BE2C (cell line): ENCODE measurements around the gene ZER1.
"Not testable (repeated sequence)": the region's sequence is repeated elsewhere in the genome, so short reads cannot be mapped to it uniquely, and the experiment has no call there.

Experiments
- DNase-seq: peaks from one replicate; pipeline ENCODE4 v3.0.0-alpha.2; 2020
- H3K27me3 ChIP-seq: fragments of 250-450 bp; sonication (Bioruptor Pico); 2 replicates; pipeline ENCODE4 v1.5.1; 2020; ENCODE audit warnings: mild to moderate bottlenecking
- H3K36me3 ChIP-seq: fragments of 250-450 bp; sonication (Bioruptor Pico); 2 replicates; pipeline ENCODE4 v1.5.1; 2020; ENCODE audit warnings: mild to moderate bottlenecking
- H3K4me1 ChIP-seq: fragments of 250-450 bp; sonication (Bioruptor Pico); 2 replicates; pipeline ENCODE4 v1.5.1; 2020
- H3K4me3 ChIP-seq: 2 replicates; pipeline ENCODE4 v1.5.1; 2011; ENCODE audit warnings: low read depth, low read length
- H3K9me3 ChIP-seq: fragments of 250-450 bp; sonication (Bioruptor Pico); 2 replicates; pipeline ENCODE4 v1.5.1; 2020
- CTCF ChIP-seq: IDR thresholded peaks from 2 replicates; pipeline ENCODE4 v1.5.1; 2012; ENCODE audit warnings: mild to moderate bottlenecking, low read depth, low read length

Gene ZER1

GRCh38 chr9:128701227-128701854, 70.4 kb downstream of the ZER1 start:
- no peak for DNase-seq
- Histone ChIP-seq H3K27me3 (no peaks in the 10 kb centered on the region), H3K9me3 (no peaks in the 10 kb centered on the region), H3K4me3 (no peak overlapping the region), H3K4me1 (no peaks in the 10 kb centered on the region), H3K36me3 (peaks cover 10% of the 10 kb centered on the region)
- TF ChIP-seq CTCF = no peak

- H3K4me3 ChIP-seq, H3K4me1 ChIP-seq, H3K27me3 ChIP-seq, H3K9me3 ChIP-seq, DNase-seq: not testable (repeated sequence)
- peaks cover 22% of the 10 kb centered on the region for H3K36me3 ChIP-seq
Observed at GRCh38 chr9:128699096-128699795, 72.5 kb downstream of the ZER1 start.

GRCh38 chr9:128696923-128697707, 74.6 kb downstream of the ZER1 start:
- H3K36me3 ChIP-seq = peaks cover 43% of the 10 kb centered on the region
- H3K4me3 ChIP-seq = no peak overlapping the region
- TF ChIP-seq CTCF = no peak
- no peak for DNase-seq
- no peaks in the 10 kb centered on the region for H3K27me3 ChIP-seq
- no peaks in the 10 kb centered on the region for H3K4me1 ChIP-seq
- no peaks in the 10 kb centered on the region for H3K9me3 ChIP-seq

DNA sequence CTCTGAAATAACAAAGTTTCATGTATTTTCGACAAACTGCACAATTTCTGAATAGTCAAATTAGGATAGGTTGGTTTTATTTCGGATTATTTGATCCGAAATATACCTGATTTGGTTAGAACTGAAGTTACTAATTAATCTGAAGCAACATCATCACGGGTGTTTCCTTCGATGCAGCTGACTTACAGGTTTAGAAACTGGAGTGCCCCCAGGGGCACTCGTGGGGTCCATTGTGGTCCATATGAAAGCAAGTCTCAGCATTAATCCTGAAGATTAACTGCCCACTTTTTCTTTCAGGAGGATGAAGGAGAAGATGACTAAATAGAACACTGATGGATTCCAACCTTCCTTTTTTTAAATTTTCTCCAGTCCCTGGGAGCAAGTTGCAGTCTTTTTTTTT, 77.4 kb downstream of the ZER1 start:
- no peak overlapping the region for H3K4me3 ChIP-seq
- no peaks in the 10 kb centered on the region for H3K9me3 ChIP-seq
- H3K36me3 ChIP-seq = peaks cover 65% of the 10 kb centered on the region
- H3K4me1 ChIP-seq = 0 out of 2 replicates have a peak, but pooled peaks cover 3% of the 10 kb centered on the region
- no peak for DNase-seq
- TF ChIP-seq CTCF = no peak
- H3K27me3 ChIP-seq = no peaks in the 10 kb centered on the region

GRCh38 chr9:128693738-128694137, 78.0 kb downstream of the ZER1 start:
- H3K4me3 ChIP-seq, H3K9me3 ChIP-seq, H3K27me3 ChIP-seq, H3K4me1 ChIP-seq, DNase-seq: not testable (repeated sequence)
- peaks cover 65% of the 10 kb centered on the region for H3K36me3 ChIP-seq

- TF ChIP-seq CTCF = no peak
- no peaks in the 10 kb centered on the region for H3K27me3 ChIP-seq
- peaks cover 6% of the 10 kb centered on the region for H3K4me1 ChIP-seq
- H3K9me3 ChIP-seq = no peaks in the 10 kb centered on the region
- H3K4me3 ChIP-seq = peak overlapping the region; percentile 93
- peaks cover 50% of the 10 kb centered on the region for H3K36me3 ChIP-seq
- DNase-seq = no peak
Observed at GRCh38 chr9:128690684-128691034, 81.1 kb downstream of the ZER1 start.
